Muscle layer of duodenum (tissue), 2 donors: ENCODE measurements around the gene UBALD1.

Experiments
- H3K27ac ChIP-seq: one replicate; pipeline ENCODE4 v1.7.0; 2013; ENCODE audit warnings: mild to moderate bottlenecking, low read length
- H3K27me3 ChIP-seq: one replicate; pipeline ENCODE4 v1.7.0; 2013; ENCODE audit warnings: low read depth, mild to moderate bottlenecking, control low read depth, low read length
- H3K36me3 ChIP-seq, 2 donors: one replicate each; pipeline ENCODE4 v1.7.0; 2013; ENCODE audit warnings: low read length in 2 of 2, control low read depth in 1 of 2, mild to moderate bottlenecking in 1 of 2; ENCODE audit not compliant: insufficient read depth in 2 of 2, control insufficient read depth in 1 of 2
- H3K4me1 ChIP-seq, 2 donors: one replicate each; pipeline ENCODE4 v1.7.0; 2013; ENCODE audit warnings: low read length in 2 of 2, mild to moderate bottlenecking in 2 of 2, control low read depth in 1 of 2, moderate library complexity in 1 of 2; ENCODE audit not compliant: insufficient read depth in 2 of 2, control insufficient read depth in 1 of 2
- H3K4me3 ChIP-seq, 2 donors: one replicate each; pipeline ENCODE4 v1.7.0; 2013; ENCODE audit warnings: low read length in 2 of 2, low read depth in 1 of 2, mild to moderate bottlenecking in 1 of 2
- H3K9me3 ChIP-seq, 2 donors: one replicate each; pipeline ENCODE4 v1.7.0; 2013; ENCODE audit warnings: low read length in 2 of 2, control low read depth in 1 of 2, mild to moderate bottlenecking in 1 of 2; ENCODE audit not compliant: control insufficient read depth in 1 of 2
- donor health status: healthy.

The UBALD1 gene

DNA sequence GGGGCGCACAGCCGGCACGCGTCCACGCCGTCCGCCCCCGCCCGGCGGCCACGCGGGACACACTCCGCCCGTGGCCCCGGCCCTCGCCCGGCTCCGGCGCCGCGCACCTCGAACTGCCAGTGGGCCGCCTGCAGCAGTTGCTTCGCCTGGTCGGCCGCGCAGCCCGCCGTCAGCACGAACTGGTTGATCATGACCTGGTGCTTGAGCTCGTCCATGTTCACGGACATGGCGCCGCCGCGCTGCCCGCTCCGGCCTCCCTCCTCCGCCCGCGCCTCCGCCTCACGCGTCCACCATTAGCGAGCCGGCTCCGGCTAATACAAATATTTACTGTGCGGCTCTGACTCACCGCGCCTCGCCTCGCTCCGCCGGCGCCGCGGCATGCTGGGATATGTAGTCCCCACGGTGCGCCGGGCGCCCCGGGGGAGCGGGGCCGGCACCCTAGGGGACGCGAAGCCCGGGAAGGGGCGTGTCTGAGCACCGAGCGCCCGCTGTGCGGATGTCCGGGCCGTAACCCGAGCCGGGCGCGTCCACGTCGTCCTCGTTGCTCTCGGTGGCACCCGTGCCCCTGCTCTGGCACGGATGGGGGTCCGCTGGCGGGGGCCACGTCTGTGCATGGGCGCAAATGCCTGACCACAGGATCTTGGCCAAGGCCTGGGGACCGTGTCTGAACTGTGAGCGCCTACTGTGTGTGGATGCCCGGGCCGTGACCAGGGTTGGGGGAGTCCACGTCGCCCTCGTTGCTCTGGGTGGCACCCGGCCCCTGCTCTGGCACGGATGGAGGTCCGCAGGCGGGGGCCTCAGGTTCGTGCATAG, at the start of gene UBALD1:
Gene UBALD1, minus strand, starts transcription at position 318 of the 813 bp plus-strand sequence. Its CDS starts 91 bp downstream, at position 227.
- peaks cover 5 to 48% of the 10 kb centered on the region in 2 donors for H3K4me1 ChIP-seq
- peak within 1 kb of the TSS; percentile 74 to 78 for H3K4me3 ChIP-seq
- peak within 1 kb of the TSS; percentile 80 for H3K27ac ChIP-seq
- no peaks in the 10 kb centered on the region for H3K9me3 ChIP-seq
- no peaks in the 10 kb centered on the region for H3K27me3 ChIP-seq
- H3K36me3 ChIP-seq = no peaks in the 10 kb centered on the region

DNA sequence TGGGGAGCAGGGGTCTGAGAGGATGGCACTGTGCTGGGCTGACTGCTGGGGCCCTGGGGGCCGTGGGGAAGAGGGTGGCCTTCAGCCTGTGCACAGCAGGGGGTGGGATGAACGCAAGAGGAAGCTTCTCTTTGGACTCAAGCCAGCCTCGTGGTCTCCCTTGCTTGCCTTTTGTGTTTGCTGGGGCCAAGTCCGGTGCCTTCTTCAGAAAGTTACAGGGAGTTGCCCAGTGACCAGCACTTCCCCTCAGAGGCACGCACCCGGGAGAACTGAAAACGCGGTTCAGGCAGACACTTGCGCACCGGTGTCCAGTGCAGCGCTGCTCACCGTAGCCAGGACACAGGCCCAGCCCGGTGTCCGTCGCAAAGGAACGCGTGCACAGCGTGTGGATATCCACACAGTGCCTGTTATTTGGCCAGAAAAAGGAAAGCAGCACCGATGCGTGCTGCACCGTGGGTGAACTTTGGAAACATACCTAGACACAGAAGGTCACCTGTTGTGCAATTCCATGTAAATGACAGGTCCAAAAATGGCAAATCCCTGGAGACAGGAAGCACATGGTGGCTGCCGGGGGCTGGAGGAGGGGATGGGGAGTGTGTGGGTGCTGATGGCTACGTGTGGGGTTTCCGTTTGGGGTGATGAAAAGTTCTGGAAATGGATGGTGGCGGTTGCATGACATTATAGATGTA, 49.2 kb upstream of the UBALD1 start:
- Histone ChIP-seq H3K4me3 (no peak overlapping the region), H3K27me3 (no peaks in the 10 kb centered on the region), H3K36me3 (peaks cover 25 to 48% of the 10 kb centered on the region in 2 donors), H3K4me1 (peaks cover 5 to 28% of the 10 kb centered on the region in 2 donors), H3K9me3 (no peaks in the 10 kb centered on the region), H3K27ac (no peak overlapping the region)

DNA sequence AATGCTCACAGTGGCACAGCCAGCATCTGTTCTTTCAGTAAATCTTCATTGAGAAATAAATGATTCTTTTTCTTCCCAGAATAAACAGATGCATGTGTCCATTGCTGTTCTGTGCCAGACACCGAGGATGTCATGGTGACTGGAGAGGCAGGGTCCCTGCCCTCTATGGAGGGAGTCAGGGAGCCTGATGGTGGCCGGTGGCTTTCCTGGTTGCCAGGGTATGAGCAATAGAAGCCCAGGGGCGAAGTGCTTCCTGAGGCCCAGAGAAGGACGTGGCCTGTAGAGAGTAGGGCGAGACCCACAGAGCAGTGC, 48.7 kb upstream of the UBALD1 start:
- H3K9me3 ChIP-seq = no peaks in the 10 kb centered on the region
- peaks cover 5 to 28% of the 10 kb centered on the region in 2 donors for H3K4me1 ChIP-seq
- no peaks in the 10 kb centered on the region for H3K27me3 ChIP-seq
- no peak overlapping the region for H3K4me3 ChIP-seq
- peaks cover 20 to 43% of the 10 kb centered on the region in 2 donors for H3K36me3 ChIP-seq
- H3K27ac ChIP-seq = no peak overlapping the region

DNA sequence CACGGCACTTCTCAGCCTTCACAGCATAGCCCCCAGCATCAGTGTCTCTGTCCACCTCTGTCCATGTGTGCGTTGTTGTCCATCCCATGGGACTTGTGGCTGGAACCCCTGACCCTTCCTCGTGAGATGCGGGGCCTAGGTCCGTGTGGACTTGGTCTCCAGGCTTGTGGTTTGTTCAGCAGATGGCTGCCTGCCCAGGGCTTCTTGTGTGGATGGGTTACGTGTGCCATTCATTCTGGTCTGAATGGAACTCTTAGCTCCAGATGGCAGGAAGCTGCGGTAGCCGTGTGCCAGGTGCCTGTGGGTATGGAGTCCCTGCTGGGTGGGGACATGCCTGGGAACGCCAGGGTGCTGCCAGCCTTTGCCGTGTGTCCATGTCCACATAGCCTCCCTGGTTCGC, 47.0 kb upstream of the UBALD1 start:
- Histone ChIP-seq H3K36me3 (peaks cover 6 to 40% of the 10 kb centered on the region in 2 donors), H3K9me3 (no peaks in the 10 kb centered on the region), H3K27ac (no peak overlapping the region), H3K27me3 (no peaks in the 10 kb centered on the region), H3K4me3 (no peak overlapping the region), H3K4me1 (peaks cover 5 to 28% of the 10 kb centered on the region in 2 donors)

DNA sequence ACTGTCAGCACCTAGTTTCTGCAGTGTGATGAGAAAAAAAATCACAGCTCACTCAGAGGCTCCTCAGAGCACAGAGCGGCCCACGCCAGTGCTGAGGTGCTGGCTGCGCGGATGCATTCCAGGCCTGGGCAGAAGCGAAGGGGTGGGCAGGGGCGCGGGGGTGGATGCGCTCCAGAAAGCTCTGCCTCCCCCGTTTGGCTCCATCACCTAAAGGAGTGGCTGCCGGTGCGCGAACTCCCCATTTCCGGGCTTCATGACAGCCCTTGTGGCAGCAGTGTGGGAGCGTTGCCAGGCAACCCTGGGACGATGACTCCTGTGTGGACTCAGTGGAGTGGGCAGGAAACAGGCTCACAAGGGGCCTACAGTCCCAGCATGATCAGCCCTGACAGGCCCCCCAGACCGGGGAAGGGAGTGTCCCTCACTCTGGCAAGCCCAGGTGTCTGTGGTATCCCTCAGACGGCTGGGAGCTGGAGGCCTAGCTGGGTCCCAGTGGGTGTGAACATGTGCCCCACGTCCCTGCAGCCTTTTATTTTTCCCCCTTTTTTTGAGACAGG, 45.8 kb upstream of the UBALD1 start:
- Histone ChIP-seq H3K9me3 (no peaks in the 10 kb centered on the region), H3K27me3 (no peaks in the 10 kb centered on the region), H3K4me3 (no peak overlapping the region), H3K4me1 (peaks cover 5 to 28% of the 10 kb centered on the region in 2 donors), H3K27ac (no peak overlapping the region), H3K36me3 (peaks cover 8 to 40% of the 10 kb centered on the region in 2 donors)

DNA sequence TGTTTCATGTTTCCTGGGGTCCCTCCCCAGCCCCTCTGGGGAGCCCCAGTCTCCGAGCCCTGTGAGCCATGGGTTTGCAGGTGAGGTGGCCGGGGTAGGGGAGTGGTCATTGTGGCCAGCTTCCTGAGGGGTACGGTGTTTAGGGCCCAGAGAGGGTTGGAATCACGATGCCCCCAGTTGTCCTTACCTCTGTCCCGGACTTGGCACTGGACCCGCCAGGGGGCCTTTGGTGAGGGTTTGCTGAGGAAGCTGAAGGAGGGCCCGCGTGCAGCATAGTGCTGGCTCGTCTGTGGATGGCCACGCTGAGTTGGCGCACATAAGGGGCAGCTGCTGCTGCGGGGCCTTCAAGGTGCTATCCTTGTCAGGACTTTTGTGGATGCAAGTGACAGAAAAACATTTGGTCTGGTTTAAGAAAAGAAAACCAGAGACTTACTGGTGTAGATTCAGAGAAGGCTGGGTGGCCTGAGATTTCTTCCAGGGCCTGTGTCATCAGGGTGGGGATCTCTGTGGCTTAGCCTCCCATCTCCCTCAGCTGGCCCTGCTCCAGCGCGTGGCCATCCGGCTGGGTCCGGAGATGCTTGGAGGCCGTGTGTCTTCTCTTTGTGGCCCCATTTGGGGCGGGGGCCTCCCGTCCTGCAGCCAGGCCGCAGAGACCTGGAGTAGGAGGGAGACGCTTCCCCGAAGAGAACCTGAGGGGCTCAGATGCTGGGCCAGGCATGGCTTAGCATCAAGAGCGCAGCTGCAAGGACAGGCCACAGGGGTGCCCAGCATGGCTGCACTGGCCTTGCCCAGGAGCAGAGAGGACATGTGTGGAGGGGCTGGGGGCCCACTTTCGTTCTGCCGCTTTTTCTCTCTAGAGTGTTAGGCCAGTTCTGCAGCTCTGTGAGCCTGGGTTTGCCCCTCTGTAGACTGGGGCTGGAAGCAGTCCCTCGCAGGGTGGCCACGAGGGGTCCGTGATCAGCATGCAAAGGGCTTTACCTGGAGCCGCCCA, 45.0 kb upstream of the UBALD1 start:
- Histone ChIP-seq H3K4me3 (no peak overlapping the region), H3K4me1 (peaks cover 4 to 23% of the 10 kb centered on the region in 2 donors), H3K36me3 (peaks cover 17 to 44% of the 10 kb centered on the region in 2 donors), H3K9me3 (no peaks in the 10 kb centered on the region), H3K27me3 (no peaks in the 10 kb centered on the region), H3K27ac (no peak overlapping the region)

DNA sequence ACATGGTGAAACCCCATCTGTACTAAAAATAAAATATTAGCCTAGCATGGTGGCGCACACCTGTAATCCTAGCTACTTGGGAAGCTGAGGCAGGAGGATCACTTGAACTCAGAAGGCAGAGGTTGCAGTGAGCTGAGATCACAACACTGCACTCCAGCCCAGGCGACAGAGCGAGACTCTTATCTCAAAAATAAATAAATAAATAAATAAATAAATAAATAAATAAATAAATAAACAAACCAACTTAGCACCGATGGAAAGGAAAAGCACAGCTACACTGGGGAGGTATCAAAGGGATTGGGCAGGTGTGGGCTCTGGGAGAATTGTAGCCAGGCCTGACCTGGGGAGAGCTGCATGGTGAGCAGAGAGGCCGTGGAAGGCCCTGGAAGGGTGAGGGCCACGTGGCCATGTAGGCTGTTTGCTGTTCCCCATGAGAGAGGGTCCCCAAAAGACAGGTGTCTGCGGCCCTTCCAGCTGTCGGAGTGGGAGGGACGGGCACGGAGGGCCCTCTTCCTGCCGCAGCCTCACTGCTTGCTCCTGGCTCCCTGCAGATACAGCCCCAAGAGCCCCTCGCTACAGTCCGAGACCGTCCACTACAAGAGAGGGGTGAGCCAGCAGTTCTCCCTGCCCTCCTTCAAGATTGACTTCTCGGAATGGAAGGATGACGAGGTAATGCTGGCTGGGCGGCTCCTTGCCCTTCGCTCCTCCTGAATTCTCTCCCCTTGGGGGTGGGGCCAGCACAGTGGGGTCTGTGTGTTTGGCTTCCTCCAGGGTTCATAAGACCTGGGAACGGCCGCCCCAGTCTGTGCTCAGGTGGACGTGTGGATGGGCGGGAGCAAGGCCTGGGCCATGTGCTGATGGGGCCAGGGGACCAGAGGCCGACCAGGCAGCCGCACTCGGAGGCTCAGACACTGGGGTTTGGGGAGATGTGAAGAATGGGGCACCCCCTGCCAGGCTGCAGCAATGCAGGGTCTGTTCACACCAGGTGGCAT, 42.3 kb upstream of the UBALD1 start:
- no peak overlapping the region for H3K27ac ChIP-seq
- H3K36me3 ChIP-seq = peaks cover 28 to 70% of the 10 kb centered on the region in 2 donors

DNA sequence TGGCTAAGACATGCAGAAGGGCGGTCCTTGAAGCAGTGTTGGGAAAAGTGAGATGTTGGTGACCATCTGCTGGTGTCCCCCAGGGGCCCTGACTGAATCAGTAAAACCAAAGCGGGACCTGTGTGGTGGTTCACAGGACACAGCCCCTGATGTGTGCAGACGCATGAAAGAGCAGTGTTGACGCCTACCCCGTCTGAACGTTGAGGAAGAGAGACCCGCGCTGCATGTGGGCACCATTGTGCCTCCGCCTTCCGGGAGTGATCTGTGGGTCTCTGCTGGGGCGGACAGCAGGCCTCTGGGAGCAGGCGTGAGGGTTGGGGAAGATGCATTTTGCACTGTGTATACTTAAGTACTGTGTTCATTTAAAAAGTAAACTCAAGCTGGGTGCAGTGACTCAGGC, 41.5 kb upstream of the UBALD1 start:
- Histone ChIP-seq H3K9me3 (no peaks in the 10 kb centered on the region), H3K4me1 (peaks cover 0 to 10% of the 10 kb centered on the region in 2 donors), H3K27ac (no peak overlapping the region), H3K4me3 (no peak overlapping the region), H3K27me3 (no peaks in the 10 kb centered on the region), H3K36me3 (peaks cover 28 to 78% of the 10 kb centered on the region in 2 donors)

More for the DNA sequence above, 42.3 kb upstream of the UBALD1 start:
- H3K9me3 ChIP-seq = no peaks in the 10 kb centered on the region
- H3K27me3 ChIP-seq = no peaks in the 10 kb centered on the region
- H3K4me1 ChIP-seq = peaks cover 0 to 10% of the 10 kb centered on the region in 2 donors
- no peak overlapping the region for H3K4me3 ChIP-seq

DNA sequence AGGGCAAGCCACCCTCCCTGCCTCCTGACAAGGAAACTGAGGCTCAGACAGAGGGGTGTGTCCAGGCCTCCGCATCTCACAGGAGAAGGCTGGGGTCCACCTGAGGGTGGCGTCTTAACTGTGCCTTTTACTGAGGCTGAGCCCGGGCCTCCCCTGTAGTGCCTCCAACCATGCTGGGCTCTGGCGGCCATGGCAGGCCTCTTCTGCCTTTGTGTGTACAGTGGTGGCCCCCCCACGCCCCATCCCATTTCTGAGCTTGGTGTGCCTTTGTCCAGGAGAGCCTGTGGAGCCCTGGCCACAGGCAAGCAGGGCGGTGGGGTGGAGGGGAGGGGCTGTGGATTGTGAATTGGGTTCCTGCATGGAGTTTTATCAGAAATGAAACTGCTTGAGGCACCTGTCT, 41.1 kb upstream of the UBALD1 start:
- Histone ChIP-seq H3K4me3 (no peak overlapping the region), H3K9me3 (no peaks in the 10 kb centered on the region), H3K27ac (no peak overlapping the region), H3K27me3 (no peaks in the 10 kb centered on the region), H3K4me1 (peaks cover 0 to 10% of the 10 kb centered on the region in 2 donors), H3K36me3 (peaks cover 28 to 82% of the 10 kb centered on the region in 2 donors)
